Tibial artery (tissue), 4 donors: ENCODE measurements around the gene BZW2.
A peak's percentile ranks its signal among the peaks of the same experiment; 100 is the strongest.

Experiments used
- DNase-seq, 2 donors: peaks; one replicate each; pipeline ENCODE4 v3.0.0-alpha.2; 2019
- H3K27ac ChIP-seq, 2 donors: fragments of 200-600 bp; sonication (generic) in 1 of 2; 1 replicate in 1 of 2; 2 replicates in 1 of 2; pipeline ENCODE4 v1.5.1; 2018 to 2019; ENCODE audit warnings: mild to moderate bottlenecking in 1 of 2
- H3K27me3 ChIP-seq, 2 donors: fragments of 200-600 bp; sonication (generic) in 1 of 2; one replicate each; pipeline versions ENCODE4 v1.5.1 to v1.6.0; 2016 to 2019
- H3K36me3 ChIP-seq, 3 donors: fragments of 200-600 bp; sonication (generic) in 2 of 3; one replicate each; pipeline ENCODE4 v1.5.1; 2016 to 2019; ENCODE audit warnings: mild to moderate bottlenecking in 2 of 3
- H3K4me1 ChIP-seq, 4 donors: fragments of 200-600 bp; sonication (generic) in 2 of 4; 1 replicate in 3 of 4; 2 replicates in 1 of 4; pipeline ENCODE4 v1.5.1; 2016 to 2019
- H3K4me3 ChIP-seq, 2 donors: fragments of 200-600 bp; sonication (generic) in 1 of 2; 1 replicate in 1 of 2; 2 replicates in 1 of 2; pipeline ENCODE4 v1.5.1; 2018 to 2019; ENCODE audit warnings: mild to moderate bottlenecking in 2 of 2
- H3K9me3 ChIP-seq, 3 donors: fragments of 200-600 bp; sonication (generic) in 1 of 3; one replicate each; pipeline ENCODE4 v1.5.1; 2016 to 2019
- CTCF ChIP-seq, 2 experiments: fragments of 200-600 bp in 1 of 2; fragments of 450-650 bp in 1 of 2; IDR thresholded peaks; one replicate each; pipeline ENCODE4 v1.5.1; 2017 to 2019; ENCODE audit warnings: antibody characterized with exemption in 2 of 2, mild to moderate bottlenecking in 1 of 2, moderate library complexity in 1 of 2
- intact Hi-C: fragments of 100-400 bp; cut with DNase I; formaldehyde crosslinking; loops from one replicate; pipeline ENCODE4 v1.15.0; 2023; ENCODE audit warnings: low total_unique reads

Gene BZW2

GRCh38 chr7:16619979-16620408, 26.0 kb upstream of the BZW2 start:
- H3K9me3 ChIP-seq = no peaks in the 10 kb centered on the region
- no peak overlapping the region for H3K27ac ChIP-seq
- intact Hi-C loops = no loop called here
- no peak for DNase-seq
- TF ChIP-seq CTCF (IDR thresholded peaks at IDR 0.05) = no peak
- peaks cover 45 to 75% (median 53%) of the 10 kb centered on the region in 3 donors for H3K36me3 ChIP-seq
- H3K4me3 ChIP-seq = no peak overlapping the region
- no peaks in the 10 kb centered on the region for H3K27me3 ChIP-seq
- H3K4me1 ChIP-seq = no peaks in the 10 kb centered on the region

DNA sequence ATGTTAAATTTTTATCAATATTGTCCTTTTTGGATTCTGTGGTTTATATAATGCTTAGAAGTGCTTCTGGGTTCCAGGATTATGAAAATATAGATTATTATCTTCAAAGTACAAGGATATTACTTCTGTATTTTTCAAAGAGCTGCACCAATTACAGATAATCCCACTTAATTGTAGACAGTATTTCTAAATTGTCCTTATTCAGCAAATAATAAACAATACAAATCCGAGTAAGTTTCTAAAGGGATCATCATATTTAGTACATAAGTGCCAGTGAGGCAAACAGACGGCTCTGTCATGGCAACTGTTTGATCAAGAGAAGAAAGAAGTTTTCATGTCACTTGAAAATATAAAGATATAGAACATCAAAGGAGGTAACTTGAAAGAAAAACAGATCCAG, 19.6 kb upstream of the BZW2 start:
- no peak overlapping the region for H3K4me3 ChIP-seq
- H3K9me3 ChIP-seq = no peaks in the 10 kb centered on the region
- no peak overlapping the region for H3K27ac ChIP-seq
- H3K36me3 ChIP-seq = peaks cover 21 to 40% (median 23%) of the 10 kb centered on the region in 3 donors
- no peak for DNase-seq
- TF ChIP-seq CTCF (IDR thresholded peaks at IDR 0.05) = no peak
- no peaks in the 10 kb centered on the region for H3K27me3 ChIP-seq
- H3K4me1 ChIP-seq = no peaks in the 10 kb centered on the region
- intact Hi-C loops = no loop called here

- no peaks in the 10 kb centered on the region for H3K9me3 ChIP-seq
- H3K36me3 ChIP-seq = peaks cover 15 to 32% (median 21%) of the 10 kb centered on the region in 3 donors
- no peaks in the 10 kb centered on the region for H3K27me3 ChIP-seq
- H3K27ac ChIP-seq = no peak overlapping the region
- intact Hi-C loops = no loop called here
- H3K4me3 ChIP-seq = no peak overlapping the region
- H3K4me1 ChIP-seq = no peaks in the 10 kb centered on the region
- no peak for TF ChIP-seq CTCF (IDR thresholded peaks at IDR 0.05)
- no peak for DNase-seq
Measured at GRCh38 chr7:16627236-16627635, 18.7 kb upstream of the BZW2 start.

DNA sequence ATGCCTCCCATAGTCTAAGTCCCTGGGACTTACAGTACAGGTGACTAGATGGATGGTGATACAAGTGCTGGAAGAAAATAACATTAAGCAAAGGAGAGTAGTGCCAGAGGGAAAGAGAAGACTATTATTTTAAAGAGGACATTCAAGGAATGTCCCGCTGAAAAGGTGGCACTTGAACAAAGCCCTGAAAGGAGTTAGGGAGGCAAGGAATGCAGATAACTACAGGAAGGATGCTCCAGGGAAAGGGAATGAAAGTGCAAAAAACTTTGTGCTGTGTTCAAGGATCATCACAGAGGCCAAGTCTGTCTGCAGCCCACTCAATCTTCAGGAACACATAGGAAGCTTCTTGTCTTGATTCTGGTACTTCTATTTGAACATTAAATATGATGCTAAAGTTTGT, 15.3 kb upstream of the BZW2 start:
- Histone ChIP-seq H3K4me1 (peaks cover 0 to 11% (median 4%) of the 10 kb centered on the region in 4 donors), H3K27ac (no peak overlapping the region), H3K9me3 (no peaks in the 10 kb centered on the region), H3K4me3 (no peak overlapping the region), H3K27me3 (no peaks in the 10 kb centered on the region), H3K36me3 (peaks cover 0 to 8% (median 0%) of the 10 kb centered on the region in 3 donors)
- no peak for DNase-seq
- TF ChIP-seq CTCF (IDR thresholded peaks at IDR 0.05) = no peak
- intact Hi-C loops = no loop called here

DNA sequence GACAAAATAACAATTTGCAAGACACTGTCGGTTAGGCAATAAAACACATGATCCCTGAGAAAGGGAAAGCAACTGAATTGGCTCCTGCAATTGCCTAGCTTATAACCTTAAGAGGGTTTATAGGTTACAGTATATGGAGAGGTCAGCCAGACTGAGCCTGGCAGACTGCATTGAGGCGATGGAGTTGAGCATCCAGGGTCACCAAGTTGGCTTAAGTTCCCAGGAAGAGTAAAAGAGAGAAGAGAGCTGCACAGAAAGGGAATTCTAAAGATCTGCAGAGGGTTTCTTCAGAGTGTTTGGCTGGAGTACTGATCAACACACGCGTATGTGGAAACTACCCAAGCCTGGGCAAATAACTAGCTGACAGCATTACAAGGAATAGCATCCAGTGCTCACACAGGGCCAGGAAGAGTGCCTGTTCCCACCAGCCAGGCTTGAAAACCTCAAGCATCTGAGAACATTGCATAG, 11.7 kb upstream of the BZW2 start:
- no peaks in the 10 kb centered on the region for H3K27me3 ChIP-seq
- intact Hi-C loops = no loop called here
- no peak for TF ChIP-seq CTCF (IDR thresholded peaks at IDR 0.05)
- H3K4me1 ChIP-seq = peaks cover 0 to 45% (median 26%) of the 10 kb centered on the region in 4 donors
- H3K36me3 ChIP-seq = no peaks in the 10 kb centered on the region
- no peak overlapping the region for H3K27ac ChIP-seq
- DNase-seq = peak; percentile 63 to 70
- H3K9me3 ChIP-seq = no peaks in the 10 kb centered on the region
- no peak overlapping the region for H3K4me3 ChIP-seq
